Testis (tissue), 3 donors: ENCODE measurements around the gene SC5D. TPM values are rescaled to one million over a fixed set of nuclear protein-coding genes. Genes with fewer than 3 reads are reported as not detected.
A peak's percentile ranks its signal among the peaks of the same experiment; 100 is the strongest.

Experiments used
- DNase-seq: peaks from one replicate; pipeline ENCODE4 v3.0.0-alpha.2; 2019
- H3K27ac ChIP-seq, 2 donors: fragments of 200-600 bp; sonication (generic); one replicate each; pipeline ENCODE4 v1.5.1; 2019
- H3K27me3 ChIP-seq: fragments of 200-600 bp; sonication (generic); one replicate; pipeline ENCODE4 v1.5.1; 2019
- H3K36me3 ChIP-seq: fragments of 200-600 bp; sonication (generic); one replicate; pipeline ENCODE4 v1.5.1; 2017; ENCODE audit warnings: low read depth; ENCODE audit errors: missing control alignments
- H3K4me1 ChIP-seq: fragments of 200-600 bp; sonication (generic); one replicate; pipeline ENCODE4 v1.5.1; 2019
- H3K4me3 ChIP-seq, 2 donors: fragments of 200-600 bp; sonication (generic); one replicate each; pipeline ENCODE4 v1.5.1; 2017 to 2019
- H3K9me3 ChIP-seq: fragments of 200-600 bp; sonication (generic); one replicate; pipeline ENCODE4 v1.5.1; 2017
- POLR2A ChIP-seq: fragments of 450-650 bp; IDR thresholded peaks from one replicate; pipeline ENCODE4 v1.6.1; 2017; ENCODE audit warnings: antibody characterized with exemption, mild to moderate bottlenecking, moderate library complexity
- WGBS, 2 donors: methylation state at CpG; one replicate each; pipeline ENCODE4 v1.1.5; 2018; 5-methylcytosine and 5-hydroxymethylcytosine counted together
- intact Hi-C: fragments of 100-400 bp; cut with DNase I; formaldehyde crosslinking; loops from one replicate; pipeline ENCODE4 v1.15.1; 2023; ENCODE audit warnings: low total_unique reads
- polyA plus RNA-seq: library from polyadenylated mRNA; stranded (reverse); fragments of 350-450 nt; fragmentation: Illumina TruSeq; extraction: RNeasy Lipid Tissue Mini Kit (QIAGEN cat#74804); gene quantifications from one replicate; pipeline ENCODE4 v1.2.3, GENCODE V29; 2014; ENCODE audit warnings: low read depth, low replicate concordance; ENCODE audit not compliant: insufficient read depth
- total RNA-seq, 2 donors: library from RNA; depleted of rRNA; stranded (reverse); fragments of >200 nt; gene quantifications; one replicate each; pipeline ENCODE4 v1.2.3, GENCODE V29; 2016
- TF ChIP-seq, protein P1 (sequence below), 3 experiments: fragments of 450-650 bp in 2 of 3; fragments of 200-600 bp in 1 of 3; sonication (generic) in 1 of 3; IDR thresholded peaks; one replicate each; pipeline ENCODE4 v1.5.1; 2016 to 2019; ENCODE audit warnings: antibody characterized with exemption in 3 of 3, mild to moderate bottlenecking in 2 of 3, moderate library complexity in 1 of 3

The SC5D gene
- total and polyA plus RNA-seq, 3 donors from 2014 or later: 34.6 to 46.4 (median 41.3) TPM

GRCh38 chr11:121248496-121248895, 44.1 kb upstream of the SC5D start:
- intact Hi-C loops: no loop called here
- Histone ChIP-seq H3K4me3 (no peak overlapping the region), H3K27ac (no peak overlapping the region), H3K36me3 (no peaks in the 10 kb centered on the region), H3K4me1 (no peaks in the 10 kb centered on the region), H3K9me3 (no peaks in the 10 kb centered on the region), H3K27me3 (no peaks in the 10 kb centered on the region)
- WGBS, 2 donors: 67 to 82% methylated on average over 4 of the region's 4 CpGs
- no peak for TF ChIP-seq POLR2A
- TF ChIP-seq, protein P1, sequence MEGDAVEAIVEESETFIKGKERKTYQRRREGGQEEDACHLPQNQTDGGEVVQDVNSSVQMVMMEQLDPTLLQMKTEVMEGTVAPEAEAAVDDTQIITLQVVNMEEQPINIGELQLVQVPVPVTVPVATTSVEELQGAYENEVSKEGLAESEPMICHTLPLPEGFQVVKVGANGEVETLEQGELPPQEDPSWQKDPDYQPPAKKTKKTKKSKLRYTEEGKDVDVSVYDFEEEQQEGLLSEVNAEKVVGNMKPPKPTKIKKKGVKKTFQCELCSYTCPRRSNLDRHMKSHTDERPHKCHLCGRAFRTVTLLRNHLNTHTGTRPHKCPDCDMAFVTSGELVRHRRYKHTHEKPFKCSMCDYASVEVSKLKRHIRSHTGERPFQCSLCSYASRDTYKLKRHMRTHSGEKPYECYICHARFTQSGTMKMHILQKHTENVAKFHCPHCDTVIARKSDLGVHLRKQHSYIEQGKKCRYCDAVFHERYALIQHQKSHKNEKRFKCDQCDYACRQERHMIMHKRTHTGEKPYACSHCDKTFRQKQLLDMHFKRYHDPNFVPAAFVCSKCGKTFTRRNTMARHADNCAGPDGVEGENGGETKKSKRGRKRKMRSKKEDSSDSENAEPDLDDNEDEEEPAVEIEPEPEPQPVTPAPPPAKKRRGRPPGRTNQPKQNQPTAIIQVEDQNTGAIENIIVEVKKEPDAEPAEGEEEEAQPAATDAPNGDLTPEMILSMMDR (IDR thresholded peaks at IDR 0.05): no peak
- no peak for DNase-seq

GRCh38 chr11:121249039-121249663, 43.4 kb upstream of the SC5D start:
- intact Hi-C loops: no loop called here
- no peak overlapping the region for H3K4me3 ChIP-seq
- no peaks in the 10 kb centered on the region for H3K27me3 ChIP-seq
- no peak overlapping the region for H3K27ac ChIP-seq
- no peaks in the 10 kb centered on the region for H3K9me3 ChIP-seq
- no peaks in the 10 kb centered on the region for H3K4me1 ChIP-seq
- H3K36me3 ChIP-seq: no peaks in the 10 kb centered on the region
- whole genome bisulfite sequencing, 2 donors: 28 to 36% methylated on average over 7 of the region's 7 CpGs
- no peak for DNase-seq
- TF ChIP-seq, protein P1 (IDR thresholded peaks at IDR 0.05): peak; percentile 53 to 82 (median 75)
- no peak for TF ChIP-seq POLR2A

GRCh38 chr11:121250843-121251242, 41.7 kb upstream of the SC5D start:
- Histone ChIP-seq H3K27ac (no peak overlapping the region), H3K9me3 (no peaks in the 10 kb centered on the region), H3K4me1 (no peaks in the 10 kb centered on the region), H3K36me3 (no peaks in the 10 kb centered on the region), H3K27me3 (no peaks in the 10 kb centered on the region), H3K4me3 (no peak overlapping the region)
- TF ChIP-seq POLR2A: no peak
- TF ChIP-seq, protein P1 (IDR thresholded peaks at IDR 0.05): no peak
- WGBS, 2 donors: 91 to 92% methylated on average over 4 of the region's 4 CpGs
- DNase-seq: no peak
- intact Hi-C loops: no loop called here

DNA sequence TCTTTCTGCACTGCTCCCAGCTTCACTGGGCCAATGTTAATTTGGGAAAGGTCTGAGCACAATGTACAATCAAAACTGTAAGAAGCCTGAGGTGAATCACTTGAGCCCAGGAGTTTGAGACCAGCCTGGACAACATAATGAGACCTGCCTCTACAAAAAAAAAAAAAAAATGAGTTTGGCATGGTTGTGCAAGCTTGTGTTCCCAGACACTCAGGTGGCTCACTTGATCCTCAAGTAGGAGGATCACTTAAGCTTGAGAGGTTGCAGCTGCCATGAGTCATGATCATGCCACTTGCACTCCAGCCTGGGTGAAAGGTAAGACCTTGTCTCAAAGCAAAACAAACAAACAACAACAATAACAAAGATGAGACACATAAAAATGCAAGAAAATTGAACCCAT, 38.6 kb upstream of the SC5D start:
- no peaks in the 10 kb centered on the region for H3K9me3 ChIP-seq
- intact Hi-C loops: no loop called here
- DNase-seq: no peak

More for the DNA sequence above, 38.6 kb upstream of the SC5D start:
- H3K27me3 ChIP-seq: no peaks in the 10 kb centered on the region
- no peaks in the 10 kb centered on the region for H3K4me1 ChIP-seq
- TF ChIP-seq POLR2A: no peak
- TF ChIP-seq, protein P1 (IDR thresholded peaks at IDR 0.05): no peak
- H3K27ac ChIP-seq: no peak overlapping the region
- H3K36me3 ChIP-seq: no peaks in the 10 kb centered on the region
- H3K4me3 ChIP-seq: no peak overlapping the region
